Upper lobe of right lung (tissue), 1 donor: ENCODE data around the gene HOXA13. TPM values are rescaled to one million over a fixed set of nuclear protein-coding genes. Genes with fewer than 3 reads are reported as not detected.

Source experiments
- ATAC-seq: fragments of 200-7000 bp; cut with Tn5 transposase; one replicate; pipeline ENCODE4 v1.9.1; 2020; ENCODE audit warnings: mild to moderate bottlenecking, moderate library complexity
- DNase-seq: peaks from one replicate; pipeline ENCODE4 v3.0.0-alpha.2; 2020
- H3K27ac ChIP-seq: fragments of 200-600 bp; one replicate; pipeline ENCODE4 v1.8.0; 2022
- H3K27me3 ChIP-seq: fragments of 200-600 bp; one replicate; pipeline ENCODE4 v1.8.0; 2022; ENCODE audit warnings: mild to moderate bottlenecking
- H3K36me3 ChIP-seq: fragments of 200-600 bp; one replicate; pipeline ENCODE4 v1.8.0; 2022
- H3K4me1 ChIP-seq: fragments of 200-600 bp; one replicate; pipeline ENCODE4 v1.8.0; 2022
- H3K4me3 ChIP-seq: fragments of 200-600 bp; one replicate; pipeline ENCODE4 v1.8.0; 2022; ENCODE audit warnings: mild to moderate bottlenecking
- H3K9me3 ChIP-seq: fragments of 200-600 bp; one replicate; pipeline ENCODE4 v1.8.0; 2022
- intact Hi-C: fragments of 100-400 bp; cut with DNase I; formaldehyde crosslinking; loops from one replicate; pipeline ENCODE4 v1.11.0; 2022
- total RNA-seq: library from RNA; stranded (reverse); fragmentation: NEBNext Ultra II Directional; extraction: Animal tissue kit (Norgen Biotek cat#: 25700); gene quantifications from one replicate; pipeline ENCODE4 v1.2.1, GENCODE V29; 2021
- TF ChIP-seq, protein P1 (sequence below): fragments of 200-600 bp; IDR thresholded peaks from one replicate; pipeline ENCODE4 v1.8.0; 2022; ENCODE audit warnings: antibody characterized with exemption
- donor health status: DM: no; HTN: yes; CAD: no; lungs with severe emphysema.

HOXA13 gene
- total RNA-seq, 1 donor from 2014 or later = not detected

DNA sequence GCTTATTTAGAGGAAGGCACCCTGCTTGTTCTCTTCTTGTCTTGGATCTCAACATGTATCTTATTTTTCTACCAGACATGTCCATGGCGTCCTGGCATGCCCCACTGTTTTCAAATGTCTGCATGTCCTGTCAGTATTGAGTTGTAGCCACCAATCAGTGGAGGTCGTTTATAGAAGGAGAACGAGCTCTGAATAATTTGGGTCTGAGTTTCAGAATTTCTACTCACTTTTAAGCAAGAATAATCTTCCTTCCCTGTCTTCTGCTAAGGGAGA is 2.9 kb upstream of the HOXA13 start:
- ATAC-seq (no peak), DNase-seq (no peak)
- peaks cover 96% of the 10 kb centered on the region for H3K27me3 ChIP-seq
- H3K4me3 ChIP-seq = no peak overlapping the region
- no peak overlapping the region for H3K27ac ChIP-seq
- no peaks in the 10 kb centered on the region for H3K36me3 ChIP-seq
- TF ChIP-seq, protein P1, sequence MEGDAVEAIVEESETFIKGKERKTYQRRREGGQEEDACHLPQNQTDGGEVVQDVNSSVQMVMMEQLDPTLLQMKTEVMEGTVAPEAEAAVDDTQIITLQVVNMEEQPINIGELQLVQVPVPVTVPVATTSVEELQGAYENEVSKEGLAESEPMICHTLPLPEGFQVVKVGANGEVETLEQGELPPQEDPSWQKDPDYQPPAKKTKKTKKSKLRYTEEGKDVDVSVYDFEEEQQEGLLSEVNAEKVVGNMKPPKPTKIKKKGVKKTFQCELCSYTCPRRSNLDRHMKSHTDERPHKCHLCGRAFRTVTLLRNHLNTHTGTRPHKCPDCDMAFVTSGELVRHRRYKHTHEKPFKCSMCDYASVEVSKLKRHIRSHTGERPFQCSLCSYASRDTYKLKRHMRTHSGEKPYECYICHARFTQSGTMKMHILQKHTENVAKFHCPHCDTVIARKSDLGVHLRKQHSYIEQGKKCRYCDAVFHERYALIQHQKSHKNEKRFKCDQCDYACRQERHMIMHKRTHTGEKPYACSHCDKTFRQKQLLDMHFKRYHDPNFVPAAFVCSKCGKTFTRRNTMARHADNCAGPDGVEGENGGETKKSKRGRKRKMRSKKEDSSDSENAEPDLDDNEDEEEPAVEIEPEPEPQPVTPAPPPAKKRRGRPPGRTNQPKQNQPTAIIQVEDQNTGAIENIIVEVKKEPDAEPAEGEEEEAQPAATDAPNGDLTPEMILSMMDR = no peak
- H3K4me1 ChIP-seq = peaks cover 24% of the 10 kb centered on the region
- intact Hi-C loops = loop anchor here (10.0 kb wide), 2 partner anchors 372 to 712 kb away; no protein-coding TSS in a partner anchor
- no peaks in the 10 kb centered on the region for H3K9me3 ChIP-seq

DNA sequence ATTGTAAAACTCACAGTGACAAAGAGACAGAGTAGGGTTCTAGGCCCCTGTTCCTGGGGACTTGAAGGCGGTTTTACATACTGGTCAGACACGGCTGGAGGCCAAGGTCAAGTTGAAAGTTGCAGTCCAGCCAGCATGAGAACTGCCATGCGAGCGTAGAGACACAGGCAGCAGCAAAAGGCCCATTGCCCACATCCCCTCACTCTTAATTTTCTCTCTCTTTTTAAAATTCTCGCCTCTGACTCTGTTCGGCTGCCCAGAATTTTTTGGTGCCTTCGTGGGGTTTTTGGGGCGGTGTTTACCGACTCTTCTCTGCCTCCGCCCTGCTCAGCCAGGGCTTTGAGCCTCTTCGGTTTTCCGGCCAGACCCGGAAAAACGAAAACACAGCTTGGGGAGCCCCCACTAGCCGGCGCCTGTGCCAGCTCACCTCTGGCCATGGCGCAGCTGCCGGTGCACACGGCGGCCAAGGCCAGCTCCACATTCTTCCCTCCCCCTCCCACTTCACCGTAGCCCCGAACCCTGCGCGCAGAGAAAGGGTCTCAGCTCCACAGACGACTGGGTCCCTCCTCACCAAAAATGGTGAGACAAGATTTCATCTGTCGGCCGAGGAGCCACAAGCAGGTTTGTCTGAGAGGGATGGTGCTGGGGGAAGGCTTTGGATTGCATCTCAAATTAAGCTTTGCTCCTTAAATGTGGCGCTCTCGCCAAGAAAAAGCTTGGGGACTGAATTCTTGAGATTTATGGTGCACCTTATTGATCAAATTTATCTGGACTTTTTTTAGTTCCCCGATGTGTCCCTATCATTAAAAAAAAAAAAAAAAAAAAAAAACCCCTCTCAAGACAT is 2.3 kb upstream of the HOXA13 start:
- DNase-seq = no peak
- intact Hi-C loops = loop anchor here (10.0 kb wide), 2 partner anchors 373 to 713 kb away; no protein-coding TSS in a partner anchor
- ATAC-seq = no peak

DNA sequence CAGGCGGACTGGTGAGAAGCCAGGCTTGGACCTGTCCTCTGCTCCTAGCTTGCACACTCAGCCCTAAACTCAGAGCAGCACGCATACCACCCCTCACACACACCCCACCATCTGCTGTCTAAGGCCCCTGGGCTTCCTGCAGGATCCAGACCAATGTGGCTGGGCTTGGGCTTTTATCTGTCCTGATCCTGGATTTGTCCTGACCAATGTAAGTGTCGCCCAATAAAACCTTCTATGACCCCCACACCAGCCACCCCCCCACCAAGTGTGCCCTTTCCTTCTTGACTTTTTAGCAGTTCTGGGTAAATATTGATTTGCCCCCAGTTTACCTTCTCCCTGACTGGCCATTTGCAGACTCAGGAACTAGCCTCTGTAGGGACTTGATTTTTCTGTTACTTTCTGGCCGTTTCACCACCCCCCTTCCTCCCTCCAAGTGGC is 1.7 kb upstream of the HOXA13 start:
- TF ChIP-seq, protein P1 = no peak
- Histone ChIP-seq H3K27me3 (peaks cover 96% of the 10 kb centered on the region), H3K4me3 (no peak overlapping the region), H3K27ac (no peak overlapping the region), H3K4me1 (peaks cover 24% of the 10 kb centered on the region), H3K36me3 (no peaks in the 10 kb centered on the region), H3K9me3 (no peaks in the 10 kb centered on the region)
- ATAC-seq (no peak), DNase-seq (no peak)
- intact Hi-C loops = loop anchor here (10.0 kb wide), 2 partner anchors 373 to 713 kb away; no protein-coding TSS in a partner anchor

More for the DNA sequence above, 2.3 kb upstream of the HOXA13 start:
- Histone ChIP-seq H3K36me3 (no peaks in the 10 kb centered on the region), H3K4me1 (peaks cover 24% of the 10 kb centered on the region), H3K27me3 (peaks cover 96% of the 10 kb centered on the region), H3K9me3 (no peaks in the 10 kb centered on the region), H3K27ac (no peak overlapping the region), H3K4me3 (no peak overlapping the region)
- TF ChIP-seq, protein P1 = no peak

DNA sequence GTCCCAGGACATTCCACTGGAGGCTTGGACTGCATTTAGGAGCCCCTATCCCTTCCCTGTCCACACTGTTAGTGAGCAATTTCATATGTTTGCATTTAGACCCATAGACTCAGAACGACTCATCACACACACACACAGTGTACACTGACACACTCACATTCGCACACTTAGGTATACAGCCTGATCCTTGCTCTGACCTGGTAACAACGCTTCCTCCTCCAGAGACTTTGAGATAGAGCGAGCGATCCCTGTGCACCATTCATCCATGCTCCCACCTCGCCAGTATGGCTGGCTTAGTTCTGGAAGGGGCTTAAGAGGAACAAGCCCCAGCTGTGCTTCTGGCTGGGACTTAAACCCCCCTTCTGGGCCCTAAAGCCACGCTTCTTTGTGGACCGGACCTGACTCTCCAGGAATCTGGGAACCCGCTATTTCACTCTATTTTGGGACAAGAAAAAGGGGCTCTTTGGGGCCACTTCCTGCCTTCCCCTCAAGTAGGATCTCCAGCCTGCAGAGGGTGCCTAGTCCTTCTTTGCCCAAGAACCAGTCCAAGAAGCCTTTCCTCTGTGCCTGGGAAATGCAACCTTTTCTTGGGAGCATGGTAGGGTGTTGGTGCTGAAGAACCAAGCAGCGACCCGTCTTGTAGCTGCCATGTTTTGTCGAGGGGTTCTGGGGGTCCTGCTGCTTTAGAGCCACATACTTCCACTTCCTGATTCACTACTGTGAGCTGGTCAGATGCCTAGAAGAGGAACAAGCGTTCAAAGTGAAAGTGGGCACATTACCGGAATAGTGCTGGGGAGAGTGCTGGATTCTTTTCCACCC is 1.1 kb upstream of the HOXA13 start:
- H3K4me1 ChIP-seq = peaks cover 24% of the 10 kb centered on the region
- no peaks in the 10 kb centered on the region for H3K9me3 ChIP-seq
- intact Hi-C loops = loop anchor here (10.0 kb wide), 2 partner anchors 374 to 714 kb away; no protein-coding TSS in a partner anchor
- no peak overlapping the region for H3K27ac ChIP-seq
- no peak overlapping the region for H3K4me3 ChIP-seq
- no peaks in the 10 kb centered on the region for H3K36me3 ChIP-seq
- peaks cover 96% of the 10 kb centered on the region for H3K27me3 ChIP-seq
- no peak for DNase-seq
- ATAC-seq = peak; percentile 60
- TF ChIP-seq, protein P1 = no peak

DNA sequence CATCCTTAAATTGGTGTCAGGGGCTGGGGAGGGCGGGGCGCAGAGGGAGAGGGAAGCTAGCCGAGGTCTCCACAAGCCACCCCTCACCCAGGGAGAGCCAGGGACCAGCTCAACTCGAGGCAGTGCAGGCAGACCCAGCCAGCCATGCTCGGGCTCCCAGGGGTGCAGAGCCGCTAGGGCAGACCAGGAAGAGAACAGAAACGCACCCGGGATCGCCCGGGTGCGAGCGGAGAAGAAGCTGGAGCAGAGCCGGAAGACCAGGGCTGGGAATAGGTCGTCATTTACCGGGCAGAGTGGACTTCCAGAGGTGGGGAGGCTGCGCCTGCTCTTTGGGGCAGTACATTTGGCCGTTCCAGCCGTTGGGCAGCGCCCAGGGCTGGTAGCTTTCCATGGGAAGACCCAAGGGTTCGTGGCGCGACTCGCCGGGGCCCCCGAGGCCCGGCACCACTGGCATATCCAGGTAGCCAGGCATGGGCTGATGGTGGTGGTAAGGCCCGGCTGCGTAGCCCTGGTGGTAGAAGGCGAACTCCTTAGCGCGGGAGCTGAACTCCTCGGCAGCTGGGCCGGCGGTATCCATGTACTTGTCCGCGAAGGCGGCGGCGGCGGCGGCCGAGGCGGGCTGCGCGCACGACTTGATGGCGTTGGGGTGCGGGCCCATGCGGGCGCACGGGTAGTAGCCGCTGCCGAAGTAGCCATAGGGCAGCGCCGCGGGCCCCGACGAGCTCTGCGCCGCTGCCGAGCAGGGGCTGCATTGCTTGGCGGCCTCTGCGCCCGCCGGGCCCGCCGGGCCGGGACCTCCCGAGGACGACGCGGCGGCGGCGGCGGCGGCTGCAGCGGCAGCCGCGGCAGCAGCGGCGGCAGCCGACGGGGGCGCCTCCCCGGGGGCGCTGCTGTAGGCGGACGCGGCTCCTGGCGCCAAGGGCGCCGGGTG is 755 bp downstream of the HOXA13 start:
- Histone ChIP-seq H3K27ac (no peak overlapping the region), H3K4me3 (no peak overlapping the region), H3K4me1 (peaks cover 14% of the 10 kb centered on the region), H3K36me3 (no peaks in the 10 kb centered on the region), H3K9me3 (no peaks in the 10 kb centered on the region), H3K27me3 (peaks cover 96% of the 10 kb centered on the region)
- intact Hi-C loops = no loop called here
- ATAC-seq (no peak), DNase-seq (peak; percentile 62)
- TF ChIP-seq, protein P1 = no peak
